GM12878 (cell line): ENCODE data around the gene DLG2. TPM values are rescaled to one million over a fixed set of nuclear protein-coding genes. Genes with fewer than 3 reads are reported as not detected.
A peak's percentile ranks its signal among the peaks of the same experiment; 100 is the strongest.

Source experiments
- ATAC-seq: fragments of 200-7000 bp; cut with Tn5 transposase; 3 replicates; pipeline ENCODE4 v1.9.1; 2020; ENCODE audit warnings: mild to moderate bottlenecking, moderate library complexity
- BruUV-seq: library from RNA; stranded (reverse); fragments of 400-500 nt; replicated peaks from 2 replicates; lab custom pipeline; 2021; lab: Mats Ljungman, UMichigan
- CTCF ChIA-PET: fragments of 300-600 bp; sonication (Branson Sonifier 250); formaldehyde crosslinking; extraction: SDS; loops from one replicate; lab custom pipeline; 2021; ENCODE audit warnings: inconsistent platforms; lab: Yijun Ruan, JAX
- POLR2A ChIA-PET: fragments of 350-600 bp; formaldehyde crosslinking; extraction: SDS; loops from one replicate; lab custom pipeline; 2021; ENCODE audit warnings: inconsistent platforms; lab: Charles Lee
- RAD21 ChIA-PET: fragments of 300-600 bp; sonication (Branson Sonifier 250); formaldehyde crosslinking; loops from one replicate; lab custom pipeline; 2023; ENCODE audit warnings: antibody characterized with exemption; ENCODE audit not compliant: unreplicated experiment; lab: Charles Lee
- SMC1A ChIA-PET: fragments of 300-600 bp; sonication (Branson Sonifier 250); formaldehyde crosslinking; loops from one replicate; lab custom pipeline; 2023; ENCODE audit not compliant: unreplicated experiment, uncharacterized antibody; lab: Charles Lee
- DNase-seq: peaks from one replicate; pipeline ENCODE4 v3.0.0-alpha.2; 2011; ENCODE audit warnings: low read depth, low spot score
- FAIRE-seq: peaks from 3 replicates; lab custom pipeline; 2011; peaks lifted over from hg19 to GRCh38; lab: Jason Lieb, UNC
- H2AFZ ChIP-seq: 2 replicates; pipeline ENCODE4 v1.6.0; 2011; ENCODE audit warnings: low read depth, low read length, control low read depth; ENCODE audit not compliant: control insufficient read depth
- H3K27ac ChIP-seq: 2 replicates; pipeline ENCODE4 v1.5.1; 2011; ENCODE audit warnings: control low read depth; ENCODE audit not compliant: control insufficient read depth, insufficient read depth
- H3K27me3 ChIP-seq, 2 experiments: replicated peaks in 1 of 2; 2 replicates each; pipeline versions ENCODE4 v1.6.0 to v1.6.1; 2011; ENCODE audit warnings: low read length in 1 of 2; ENCODE audit not compliant: control insufficient read depth in 2 of 2, insufficient read depth in 2 of 2
- H3K36me3 ChIP-seq, 2 experiments: 2 replicates each; pipeline ENCODE4 v1.5.1; 2011; ENCODE audit warnings: low read length in 1 of 2; ENCODE audit not compliant: control insufficient read depth in 2 of 2, insufficient read depth in 2 of 2
- H3K4me1 ChIP-seq: 2 replicates; pipeline ENCODE4 v1.6.1; 2011; ENCODE audit warnings: mild to moderate bottlenecking, low read length, moderate library complexity, mixed read lengths; ENCODE audit not compliant: control insufficient read depth, insufficient read depth
- H3K4me2 ChIP-seq: 2 replicates; pipeline ENCODE4 v1.6.0; 2011; ENCODE audit warnings: control low read depth; ENCODE audit not compliant: control insufficient read depth, insufficient read depth
- H3K4me3 ChIP-seq: fragments of 200-600 bp; sonication (generic); 2 replicates; pipeline ENCODE4 v1.5.1; 2016
- H3K79me2 ChIP-seq: 2 replicates; pipeline ENCODE4 v1.6.0; 2011; ENCODE audit warnings: low read length; ENCODE audit not compliant: control insufficient read depth, insufficient read depth
- H3K9ac ChIP-seq: 2 replicates; pipeline ENCODE4 v1.8.0; 2011; ENCODE audit warnings: low read length, control low read depth, mixed read lengths; ENCODE audit not compliant: control insufficient read depth, insufficient read depth
- H3K9me3 ChIP-seq: replicated peaks from 3 replicates; pipeline ENCODE4 v1.5.1; 2011; ENCODE audit warnings: mild to moderate bottlenecking, low read length; ENCODE audit not compliant: control insufficient read depth, insufficient read depth
- H4K20me1 ChIP-seq: 2 replicates; pipeline ENCODE4 v1.6.0; 2011; ENCODE audit not compliant: control insufficient read depth, insufficient read depth
- CBX5 ChIP-seq: sonication (generic); IDR thresholded peaks from 2 replicates; pipeline ENCODE4 v1.6.1; 2016; ENCODE audit warnings: low read depth, moderate library complexity, mild to moderate bottlenecking, inconsistent platforms
- RAD21 ChIP-seq: IDR thresholded peaks from 2 replicates; pipeline ENCODE4 v1.6.1; 2011; ENCODE audit warnings: mild to moderate bottlenecking, low read depth, low read length, moderate library complexity; ENCODE audit not compliant: insufficient read depth
- WGBS: methylation state at CpG from one replicate; pipeline ENCODE4 v1.1.6; 2016; ENCODE audit warnings: low lambda C conversion rate; ENCODE audit not compliant: insufficient replicate concordance, insufficient coverage; ENCODE audit errors: missing lambda C conversion rate; 5-methylcytosine and 5-hydroxymethylcytosine counted together
- in situ Hi-C: fragments of 300-500 bp; cut with MboI; formaldehyde crosslinking; loops from 9 replicates; pipeline ENCODE4 v1.14.3; 2018; ENCODE audit warnings: mixed read lengths
- intact Hi-C: fragments of 100-400 bp; cut with micrococcal nuclease; formaldehyde crosslinking; loops from one replicate; pipeline ENCODE4 v1.14.2; 2022; ENCODE audit not compliant: unreplicated experiment
- polyA plus RNA-seq, 11 experiments: library from polyadenylated mRNA; depleted of rRNA in 4 of 11; unstranded in 6 of 11; stranded (reverse) in 5 of 11; fragments of >200 nt; fragmentation: Nextera tagmentation in 4 of 11; fragmentation: Illumina TruSeq in 1 of 11; extraction: Ambion mirVana in 4 of 11; extraction: Trizol in 1 of 11; gene quantifications; 1 replicate in 1 of 11; 2 replicates in 10 of 11; pipeline versions ENCODE4 v1.2.1 to v1.2.3, GENCODE V29; 2011 to 2016; ENCODE audit warnings: inconsistent platforms in 2 of 11, missing spikeins in 2 of 11, low read depth in 1 of 11
- total RNA-seq, 4 experiments: library from RNA; depleted of rRNA in 3 of 4; stranded (reverse); fragments of >200 nt in 3 of 4; fragmentation: Illumina TruSeq in 1 of 4; extraction: Trizol in 1 of 4; gene quantifications; 2 replicates each; pipeline versions ENCODE4 v1.2.1 to v1.2.3, GENCODE V29; 2013 to 2021
- TF ChIP-seq, protein P1 (sequence below), 3 experiments: IDR thresholded peaks in 2 of 3; conservative IDR thresholded peaks in 1 of 3; 2 replicates each; pipeline ENCODE4 v1.5.1; 2011; ENCODE audit warnings: low read depth in 3 of 3, low read length in 3 of 3, mild to moderate bottlenecking in 3 of 3, control low read depth in 2 of 3, moderate library complexity in 2 of 3, inconsistent platforms in 1 of 3, mixed read lengths in 1 of 3; ENCODE audit not compliant: control insufficient read depth in 2 of 3, insufficient read depth in 1 of 3; ENCODE audit errors: extremely low read depth in 1 of 3

Gene DLG2
- total and polyA plus RNA-seq, 10 of the 15 experiments (the other 5 are each of a cell fraction or from before 2014, with no cell fraction given): 0.09 to 0.98 (median 0.35) TPM

DNA sequence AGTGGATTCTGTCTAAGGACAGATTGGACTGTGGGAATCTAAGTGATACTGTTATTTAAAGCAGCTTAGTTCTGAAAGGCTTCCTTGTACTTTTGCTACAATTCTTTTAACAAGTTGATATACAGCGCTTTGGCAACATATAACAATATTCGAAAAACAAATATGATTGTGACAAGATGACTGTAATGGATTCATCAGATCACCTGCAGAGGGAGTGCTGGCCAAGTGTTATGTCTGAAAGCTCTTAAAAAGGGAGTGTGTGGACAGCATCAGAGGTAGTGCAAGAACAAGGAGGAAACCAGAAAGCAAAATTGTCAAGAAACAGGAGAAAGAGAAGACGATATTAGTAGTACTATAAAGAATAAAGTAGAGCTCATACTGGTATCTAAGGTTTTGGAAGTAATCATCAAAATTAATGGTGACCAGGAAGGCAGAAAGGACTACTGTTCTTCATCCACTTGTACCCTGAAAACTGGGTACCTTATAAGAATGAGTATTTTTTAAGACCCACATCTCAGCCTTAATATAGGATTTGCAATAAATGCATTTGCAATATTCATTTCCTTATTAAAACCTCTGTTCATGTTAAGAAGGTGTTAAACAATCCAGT lies 1229.0 kb downstream of the DLG2 start:
- FAIRE-seq (peak; percentile 74), DNase-seq (no peak), ATAC-seq (peak; percentile 44; the same call in 1 of the 3 replicates)
- Histone ChIP-seq H3K9me3 (no peaks in the 10 kb centered on the region), H3K27ac (no peak overlapping the region), H3K27me3 (no peaks in the 10 kb centered on the region; a peak in 1 of 4 replicates), H3K36me3 (no peaks in the 10 kb centered on the region), H3K4me1 (no peaks in the 10 kb centered on the region), H4K20me1 (no peaks in the 10 kb centered on the region), H3K4me2 (no peak overlapping the region), H3K79me2 (no peaks in the 10 kb centered on the region), H2AFZ (no peak overlapping the region), H3K9ac (no peak overlapping the region), H3K4me3 (no peak overlapping the region)
- TF ChIP-seq, protein P1, sequence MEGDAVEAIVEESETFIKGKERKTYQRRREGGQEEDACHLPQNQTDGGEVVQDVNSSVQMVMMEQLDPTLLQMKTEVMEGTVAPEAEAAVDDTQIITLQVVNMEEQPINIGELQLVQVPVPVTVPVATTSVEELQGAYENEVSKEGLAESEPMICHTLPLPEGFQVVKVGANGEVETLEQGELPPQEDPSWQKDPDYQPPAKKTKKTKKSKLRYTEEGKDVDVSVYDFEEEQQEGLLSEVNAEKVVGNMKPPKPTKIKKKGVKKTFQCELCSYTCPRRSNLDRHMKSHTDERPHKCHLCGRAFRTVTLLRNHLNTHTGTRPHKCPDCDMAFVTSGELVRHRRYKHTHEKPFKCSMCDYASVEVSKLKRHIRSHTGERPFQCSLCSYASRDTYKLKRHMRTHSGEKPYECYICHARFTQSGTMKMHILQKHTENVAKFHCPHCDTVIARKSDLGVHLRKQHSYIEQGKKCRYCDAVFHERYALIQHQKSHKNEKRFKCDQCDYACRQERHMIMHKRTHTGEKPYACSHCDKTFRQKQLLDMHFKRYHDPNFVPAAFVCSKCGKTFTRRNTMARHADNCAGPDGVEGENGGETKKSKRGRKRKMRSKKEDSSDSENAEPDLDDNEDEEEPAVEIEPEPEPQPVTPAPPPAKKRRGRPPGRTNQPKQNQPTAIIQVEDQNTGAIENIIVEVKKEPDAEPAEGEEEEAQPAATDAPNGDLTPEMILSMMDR (IDR thresholded peaks at IDR 0.05 in 2 of 3, conservative IDR thresholded peaks at IDR 0.05 in 1 of 3; ENCODE audit: control insufficient read depth in 2 of 3, extremely low read depth in 1 of 3, insufficient read depth in 1 of 3, low read depth in 3 of 3, low read length in 3 of 3): peak; percentile 18 to 33 (median 27); a peak in 3 of 6 replicates
- no peak for TF ChIP-seq CBX5
- 0 out of 2 replicates have a peak, but pooled peaks have one; percentile 23 for TF ChIP-seq RAD21
- WGBS: 10% methylated on average over 3 of the region's 3 CpGs
- POLR2A ChIA-PET: no interaction called here
- CTCF ChIA-PET: interaction anchor here (1.2 to 3.2 kb wide), 4 partner anchors 12 to 15 kb away, joined by 3 to 13 read pairs (median 4); no protein-coding TSS in a partner anchor
- intact Hi-C loops (no loop called here), in situ Hi-C loops (no loop called here)
- no TSS peak for BruUV-seq
- SMC1A ChIA-PET: interaction anchor here (1.4 kb wide), 1 partner anchor 14 kb away, joined by 3 read pairs; no protein-coding TSS in a partner anchor
- RAD21 ChIA-PET: no interaction called here
